ENCODE results near the gene PIP4K2C.

The PIP4K2C gene

DNA sequence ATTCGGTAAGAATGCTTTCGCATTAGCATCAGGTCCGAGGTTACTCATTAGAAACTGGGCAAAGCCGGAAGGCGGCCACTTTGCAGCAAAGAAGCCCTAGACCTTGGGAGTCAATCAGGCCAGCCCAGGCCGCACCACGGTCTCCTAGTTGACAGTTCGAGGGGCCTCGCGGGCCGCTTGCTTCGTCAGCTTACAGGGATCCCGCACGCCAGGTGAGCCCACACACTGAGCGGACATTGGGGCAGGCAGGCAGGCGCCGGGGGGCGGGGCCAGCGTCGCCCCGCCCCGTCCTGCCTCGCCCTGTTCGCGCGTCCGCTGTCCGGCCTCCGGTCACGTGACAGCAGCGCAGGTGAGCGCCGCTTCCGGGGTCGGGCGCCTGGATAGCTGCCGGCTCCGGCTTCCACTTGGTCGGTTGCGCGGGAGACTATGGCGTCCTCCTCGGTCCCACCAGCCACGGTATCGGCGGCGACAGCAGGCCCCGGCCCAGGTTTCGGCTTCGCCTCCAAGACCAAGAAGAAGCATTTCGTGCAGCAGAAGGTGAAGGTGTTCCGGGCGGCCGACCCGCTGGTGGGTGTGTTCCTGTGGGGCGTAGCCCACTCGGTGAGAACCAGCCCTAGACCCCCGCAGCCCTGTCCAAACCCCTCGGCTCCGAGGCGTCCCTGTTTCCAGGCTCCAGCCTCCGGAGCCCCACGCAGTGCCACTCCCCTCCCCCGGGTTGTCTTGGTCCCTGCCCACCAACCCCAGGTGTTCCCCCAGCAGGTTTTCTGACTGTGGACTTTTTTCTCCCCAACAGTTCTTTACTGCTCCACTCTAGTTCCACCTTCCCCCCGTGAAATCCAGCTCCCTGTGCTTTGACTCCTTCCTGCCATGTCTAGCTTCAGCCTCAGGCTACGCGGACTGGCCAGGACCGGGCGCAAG lies at the start of gene PIP4K2C:
PIP4K2C (plus strand) TSS at position 329 of the 918 bp plus-strand sequence; CDS start at position 427, 98 bp downstream.
- peak; percentile 85 for DNase-seq (ENCODE audit: low spot score)

- no peak for DNase-seq (ENCODE audit: low spot score)
These were observed 49.3 kb upstream of the PIP4K2C start for GRCh38 chr12:57541717-57542116.

DNA sequence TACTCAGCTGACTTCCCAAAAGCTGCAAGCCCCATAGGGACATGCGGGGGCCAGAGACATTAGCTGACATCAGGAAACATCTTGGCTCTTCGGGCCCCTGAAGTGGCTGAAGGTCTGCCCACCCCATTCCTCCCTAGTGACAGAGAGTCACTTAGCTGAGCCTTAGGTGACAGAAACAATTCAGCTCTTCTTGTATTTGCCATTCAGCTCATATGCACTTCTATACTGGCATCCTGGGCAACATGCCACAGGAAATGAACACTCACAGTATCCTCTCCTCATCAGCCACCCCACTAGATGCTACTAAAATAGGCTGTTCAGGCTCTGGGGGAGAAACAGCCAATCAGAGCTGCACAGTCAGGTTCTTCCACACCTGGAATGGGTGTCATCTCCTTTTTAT lies 47.4 kb upstream of the PIP4K2C start:
- no peak for DNase-seq (ENCODE audit: low spot score)

GRCh38 chr12:57545809-57546437 lies 45.1 kb upstream of the PIP4K2C start:
- no peak for DNase-seq (ENCODE audit: low spot score)

DNA sequence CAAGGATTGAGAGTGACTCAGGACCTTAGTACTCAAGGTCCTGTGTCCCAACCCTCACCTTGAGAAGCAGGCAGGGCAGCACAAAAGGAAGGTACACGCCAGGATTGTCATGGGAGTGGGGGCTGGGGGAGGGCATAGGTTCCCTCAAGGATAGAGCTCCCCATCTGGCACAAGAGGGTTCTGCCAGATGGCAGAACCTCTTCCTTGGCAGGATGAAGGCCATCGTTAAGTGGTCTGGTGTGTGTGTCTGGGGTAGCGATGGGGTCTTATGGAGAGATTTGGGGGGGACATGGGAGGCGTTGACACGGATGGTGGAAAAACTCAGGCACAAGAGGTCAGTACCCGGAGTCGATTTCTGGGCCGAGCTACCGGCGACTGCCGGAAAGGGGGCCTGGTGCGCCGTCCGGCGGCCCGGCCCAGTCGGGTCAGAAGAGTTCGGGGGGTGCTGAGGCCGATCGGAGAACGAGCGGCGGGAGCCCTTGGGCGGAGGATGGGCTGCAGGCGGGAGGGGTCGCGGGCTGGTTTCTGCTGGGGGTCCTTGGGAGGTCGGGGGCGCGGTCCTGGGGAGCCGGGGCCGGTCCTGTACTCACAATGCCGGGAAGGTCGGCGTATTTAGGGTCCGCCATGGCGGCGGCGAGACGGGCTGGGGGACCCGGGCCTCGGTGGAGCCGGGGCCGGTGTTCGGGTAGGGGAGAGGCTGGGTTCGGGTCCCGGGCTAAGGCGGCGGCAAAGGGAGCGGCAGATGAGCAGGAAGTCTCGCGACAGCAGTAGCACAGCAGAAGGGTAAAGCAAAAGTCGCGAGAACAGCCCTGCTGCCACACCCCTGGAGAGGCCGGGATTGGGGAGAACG lies 44.3 kb upstream of the PIP4K2C start, which contains the start of gene DCTN2:
DCTN2 (minus strand) TSS at position 755 of the 850 bp plus-strand sequence; CDS start at position 626, 129 bp downstream.
- peak; percentile 99 for DNase-seq (ENCODE audit: low spot score)

- DNase-seq (ENCODE audit: low spot score), result no peak
These were observed 43.5 kb upstream of the PIP4K2C start for GRCh38 chr12:57547288-57548012.

DNA sequence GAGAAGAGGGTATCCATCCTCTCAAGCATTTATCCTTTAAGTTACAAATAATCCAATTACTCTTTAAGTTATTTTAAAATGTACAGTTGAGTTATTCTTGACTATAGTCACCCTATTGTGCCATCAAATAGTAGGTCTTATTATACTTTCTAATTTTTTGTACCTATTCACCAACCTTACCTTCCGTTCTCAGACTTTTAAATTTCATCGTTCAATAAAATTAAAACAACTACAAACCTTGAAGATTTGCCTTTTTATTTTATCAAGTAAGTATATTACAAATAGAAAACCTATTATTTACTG lies 43.0 kb upstream of the PIP4K2C start:
- DNase-seq (ENCODE audit: low spot score), result no peak

DNA sequence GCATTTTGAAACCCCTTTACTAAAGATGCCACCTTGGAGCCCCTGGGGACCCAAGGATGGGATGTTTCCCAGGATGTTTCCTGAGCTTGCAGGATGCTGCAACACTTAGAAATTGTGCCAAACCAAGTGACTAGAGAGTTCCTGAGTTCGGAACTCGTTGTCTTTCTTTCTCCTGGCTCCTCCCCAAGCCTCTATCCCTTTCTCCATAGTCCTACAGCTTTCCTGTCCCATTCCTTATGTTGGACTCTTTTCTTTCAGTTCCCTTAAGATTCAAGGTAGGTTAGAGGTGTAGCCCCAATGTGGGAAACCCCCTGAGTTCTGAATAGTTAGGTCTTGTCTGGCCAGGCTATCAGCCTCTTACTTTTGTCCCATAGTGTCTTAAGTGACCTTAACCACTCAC lies 42.5 kb upstream of the PIP4K2C start:
- no peak for DNase-seq (ENCODE audit: low spot score)

- no peak for DNase-seq (ENCODE audit: low spot score)
These were observed 41.6 kb upstream of the PIP4K2C start for GRCh38 chr12:57549203-57549908.

GRCh38 chr12:57549909-57550640 lies 40.9 kb upstream of the PIP4K2C start, which contains the start of gene KIF5A:
TSS of gene KIF5A (plus strand) at chr12:57550044. CDS start at chr12:57550272, 228 bp downstream.
- DNase-seq (ENCODE audit: low spot score), result peak; percentile 72

GRCh38 chr12:57550641-57551549 lies 40.1 kb upstream of the PIP4K2C start:
- no peak for DNase-seq (ENCODE audit: low spot score)

DNA sequence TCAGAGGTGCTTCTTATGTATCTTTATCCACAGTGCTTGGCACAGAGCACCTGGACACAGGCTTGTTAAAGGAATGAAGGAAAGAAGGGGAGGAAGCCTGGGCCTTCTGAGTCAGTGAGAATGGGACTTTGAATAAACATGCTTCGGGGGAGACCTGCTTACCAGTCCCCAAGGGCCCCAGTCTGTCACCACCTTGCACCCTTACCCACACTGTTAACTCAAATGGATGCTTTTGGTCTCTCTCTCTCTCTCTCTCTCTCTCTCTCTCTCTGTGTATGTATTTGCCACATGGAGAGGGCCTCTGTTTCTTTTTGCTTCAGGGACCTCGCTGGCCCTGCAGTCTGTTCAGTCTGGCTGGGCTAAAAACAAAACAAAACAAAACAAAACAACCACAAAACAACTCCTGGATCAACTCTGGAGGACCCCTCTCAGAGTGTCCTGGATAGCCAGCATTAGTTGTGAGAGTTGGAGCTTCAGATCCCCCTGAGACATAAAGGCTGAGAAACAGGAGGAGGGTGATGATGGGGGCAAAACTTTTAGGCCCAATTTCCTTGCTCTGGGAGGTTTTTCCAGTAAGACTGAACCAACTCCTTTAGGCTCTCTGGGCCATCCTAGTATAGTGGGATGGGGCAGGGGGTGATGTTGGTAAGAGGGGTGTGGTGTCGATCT lies 39.2 kb upstream of the PIP4K2C start:
- no peak for DNase-seq (ENCODE audit: low spot score)

- DNase-seq (ENCODE audit: low spot score), result no peak
These were observed 38.7 kb upstream of the PIP4K2C start for GRCh38 chr12:57552306-57552651.

DNA sequence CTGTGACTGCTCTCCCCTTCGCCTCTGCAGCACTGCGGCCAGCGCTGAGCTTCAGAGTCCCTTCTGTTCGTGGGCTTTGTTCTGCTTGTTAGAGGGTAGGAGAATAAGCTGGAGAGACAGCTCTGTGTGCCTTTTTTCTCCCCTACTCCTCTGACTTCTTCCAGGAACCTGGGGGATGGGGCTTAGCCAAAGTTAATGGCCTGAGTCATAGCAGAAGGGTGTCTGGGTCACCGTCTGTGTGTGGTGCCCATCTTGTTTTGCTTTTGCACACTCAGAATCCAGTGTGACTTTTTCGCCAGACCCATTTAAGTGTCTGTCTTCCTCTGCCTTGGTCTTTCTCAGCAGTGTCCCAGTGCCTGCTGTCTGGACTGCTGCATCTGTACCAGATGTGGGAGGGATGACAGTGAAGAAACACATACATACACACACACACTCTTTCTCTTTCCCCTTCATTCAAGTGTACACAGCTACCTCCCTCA lies 38.1 kb upstream of the PIP4K2C start:
- DNase-seq (ENCODE audit: low spot score), result no peak

DNA sequence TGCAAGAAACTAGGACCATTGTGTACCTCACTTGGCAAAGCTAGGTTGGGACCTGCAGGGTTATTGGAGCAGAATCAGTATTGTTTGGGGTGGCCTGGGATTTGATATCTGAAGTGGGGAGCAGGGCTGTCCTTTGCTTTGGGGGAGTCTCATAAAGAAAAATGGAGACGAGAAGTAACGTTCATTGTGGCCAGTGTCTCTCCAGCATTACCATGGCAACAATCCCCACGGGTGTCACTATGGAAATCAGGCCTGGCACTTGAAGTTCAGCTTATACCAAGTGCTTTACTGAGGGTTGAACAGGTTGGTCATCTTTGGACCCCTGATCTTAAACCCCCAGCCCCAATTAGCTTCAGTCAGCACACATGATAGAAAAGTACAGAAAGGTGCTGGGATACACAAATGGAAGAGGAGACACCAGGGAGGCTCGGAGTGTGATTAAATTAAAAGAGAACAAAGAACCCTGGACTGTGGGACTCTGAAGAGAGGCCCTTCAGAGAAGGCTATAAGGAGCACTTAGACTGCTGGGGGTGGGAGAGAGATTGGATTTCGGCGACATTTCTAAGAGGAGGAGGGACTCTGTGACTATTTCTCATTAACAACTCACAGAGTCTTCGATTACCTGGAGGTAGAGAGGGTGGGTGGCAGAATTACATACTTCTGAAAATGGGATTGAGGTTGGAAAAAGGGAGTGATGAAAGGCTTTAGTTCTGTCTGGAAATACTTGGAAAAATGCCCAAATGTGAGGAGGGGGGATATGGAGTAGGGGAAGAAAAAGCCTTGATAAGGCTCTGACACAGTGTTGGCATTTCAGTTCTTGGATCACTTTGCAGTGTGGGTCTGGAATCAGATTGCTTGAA lies 37.4 kb upstream of the PIP4K2C start:
- DNase-seq (ENCODE audit: low spot score), result no peak

DNA sequence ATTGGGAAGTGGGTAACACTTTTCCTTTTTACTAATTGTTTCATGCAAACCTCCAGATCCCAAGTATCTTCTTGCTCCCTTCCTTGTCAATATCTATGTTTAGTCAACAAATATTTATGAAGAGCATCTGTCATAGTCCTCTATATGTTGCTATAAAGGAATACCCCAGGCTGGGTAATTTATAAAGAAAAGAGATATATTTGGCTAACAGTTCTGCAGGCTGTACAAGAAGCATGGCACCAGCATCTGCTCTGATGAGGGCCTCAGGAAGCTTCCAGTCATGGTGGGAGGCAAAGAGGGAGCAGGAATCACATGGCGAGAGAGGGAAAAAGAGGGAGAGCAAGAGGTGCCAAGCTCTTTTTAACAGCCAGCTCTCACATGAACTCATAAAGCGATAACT lies 36.5 kb upstream of the PIP4K2C start:
- DNase-seq (ENCODE audit: low spot score), result no peak

GRCh38 chr12:57554897-57555296 lies 36.1 kb upstream of the PIP4K2C start:
- no peak for DNase-seq (ENCODE audit: low spot score)

- DNase-seq (ENCODE audit: low spot score), result no peak
These were observed 32.1 kb upstream of the PIP4K2C start for GRCh38 chr12:57558864-57559263.

All from NAMALWA (cell line).